ENCODE results near the gene LSMEM2. TPM values are rescaled to one million over a fixed set of nuclear protein-coding genes. Genes with fewer than 3 reads are reported as not detected.
A peak's percentile ranks its signal among the peaks of the same experiment; 100 is the strongest.

Gene LSMEM2
- total RNA-seq, 1 experiment from 2014 or later: 0.57 TPM

- peak; percentile 41; the same call in 1 of the 2 replicates for TF ChIP-seq USF2 (CRISPR knock-in tag; IDR thresholded peaks at IDR 0.05)
- no peak for TF ChIP-seq JUN (CRISPR knock-in tag; IDR thresholded peaks at IDR 0.05)
- TF ChIP-seq CREB1 (CRISPR knock-in tag; IDR thresholded peaks at IDR 0.05): no peak; the same call in 1 of the 2 replicates
- TF ChIP-seq ZBTB21 (CRISPR knock-in tag; IDR thresholded peaks at IDR 0.05; ENCODE audit: borderline replicate concordance): peak; percentile 81; the same call in 1 of the 2 replicates
- no peak for TF ChIP-seq GRHL2 (CRISPR knock-in tag; IDR thresholded peaks at IDR 0.05; ENCODE audit: insufficient replicate concordance, severe bottlenecking)
- TF ChIP-seq TP53 (CRISPR knock-in tag; IDR thresholded peaks at IDR 0.05): no peak; the same call in 1 of the 2 replicates
- TF ChIP-seq JAZF1 (CRISPR knock-in tag; IDR thresholded peaks at IDR 0.05): no peak
- TF ChIP-seq TCF7 (CRISPR knock-in tag; IDR thresholded peaks at IDR 0.05; ENCODE audit: low read depth): peak; percentile 14; the same call in 1 of the 2 replicates
- TF ChIP-seq ZNF281 (CRISPR knock-in tag; IDR thresholded peaks at IDR 0.05): peak; percentile 56; the same call in 1 of the 2 replicates
- 0 out of 2 replicates have a peak, but pooled peaks have one; percentile 17 for TF ChIP-seq PRRX2 (CRISPR knock-in tag; IDR thresholded peaks at IDR 0.05)
- TF ChIP-seq MLX (CRISPR knock-in tag; IDR thresholded peaks at IDR 0.05): no peak
- TF ChIP-seq MYBL2 (CRISPR knock-in tag; IDR thresholded peaks at IDR 0.05): peak; percentile 98
- no peak for TF ChIP-seq ATF2 (CRISPR knock-in tag; IDR thresholded peaks at IDR 0.05; ENCODE audit: borderline replicate concordance, low read depth)
- no peak for TF ChIP-seq SOX15 (CRISPR knock-in tag; IDR thresholded peaks at IDR 0.05)
- TF ChIP-seq NFATC4 (CRISPR knock-in tag; IDR thresholded peaks at IDR 0.05): no peak
- peak; percentile 88; the same call in 1 of the 2 replicates for TF ChIP-seq ZNF232 (CRISPR knock-in tag; IDR thresholded peaks at IDR 0.05)
- TF ChIP-seq ATF1 (CRISPR knock-in tag; IDR thresholded peaks at IDR 0.05): no peak
- no peak for TF ChIP-seq ZNF532 (CRISPR knock-in tag; IDR thresholded peaks at IDR 0.05; ENCODE audit: borderline replicate concordance)
- no peak for TF ChIP-seq EMX1 (CRISPR knock-in tag; IDR thresholded peaks at IDR 0.05)
- no peak for TF ChIP-seq ZSCAN18 (CRISPR knock-in tag; IDR thresholded peaks at IDR 0.05)
- 0 out of 2 replicates have a peak, but pooled peaks have one; percentile 64 for TF ChIP-seq AFF4 (CRISPR knock-in tag; IDR thresholded peaks at IDR 0.05; ENCODE audit: borderline replicate concordance)
- TF ChIP-seq ZNF416 (CRISPR knock-in tag; IDR thresholded peaks at IDR 0.05): no peak; the same call in 1 of the 2 replicates
- peak; percentile 39 for TF ChIP-seq NFYB (CRISPR knock-in tag; conservative IDR thresholded peaks at IDR 0.05; ENCODE audit: low read depth)
- TF ChIP-seq RELA (CRISPR knock-in tag; IDR thresholded peaks at IDR 0.05; ENCODE audit: borderline replicate concordance): no peak
Observed at GRCh38 chr3:50337175-50337861, 58.4 kb downstream of the LSMEM2 start (continued).

All from WTC11 (cell line).